B cell (primary cell): Measurements from ENCODE around the gene ATP8A2. TPM values are rescaled to one million over a fixed set of nuclear protein-coding genes. Genes with fewer than 3 reads are reported as not detected.

Experiments used
- ATAC-seq: fragments of 200-7000 bp; cut with Tn5 transposase; one replicate; pipeline ENCODE4 v1.10.0; 2021; ENCODE audit warnings: low read depth, mild to moderate bottlenecking, moderate number of reproducible peaks, moderate library complexity
- CTCF ChIA-PET: fragments of 350-600 bp; sonication (Branson Sonifier 250); formaldehyde crosslinking; loops from one replicate; lab custom pipeline; 2021; ENCODE audit warnings: antibody characterized with exemption, inconsistent platforms; lab: Charles Lee
- POLR2A ChIA-PET: fragments of 350-600 bp; sonication (Branson Sonifier 250); formaldehyde crosslinking; loops from one replicate; lab custom pipeline; 2021; ENCODE audit warnings: antibody characterized with exemption; lab: Charles Lee
- DNase-seq: peaks from one replicate; pipeline ENCODE4 v3.0.0; 2013
- H2AFZ ChIP-seq: 2 replicates; pipeline ENCODE4 v1.6.1; 2012; ENCODE audit warnings: mild to moderate bottlenecking, low read depth, low read length; ENCODE audit not compliant: insufficient read depth, poor library complexity, severe bottlenecking
- H3K27ac ChIP-seq, 2 donors: 1 replicate in 1 of 2; 2 replicates in 1 of 2; pipeline ENCODE4 v1.5.1; 2012 to 2013; ENCODE audit warnings: low read length in 2 of 2, mild to moderate bottlenecking in 2 of 2, moderate library complexity in 1 of 2
- H3K27me3 ChIP-seq, 4 experiments: fragments of 200-600 bp in 1 of 4; sonication (generic) in 1 of 4; replicated peaks in 1 of 4; 1 replicate in 2 of 4; 2 replicates in 2 of 4; pipeline versions ENCODE4 v1.6.1 to v1.7.0; 2013 to 2016; ENCODE audit warnings: low read length in 3 of 4, mild to moderate bottlenecking in 2 of 4, mixed read lengths in 1 of 4, moderate library complexity in 1 of 4; ENCODE audit not compliant: insufficient read depth in 4 of 4, control insufficient read depth in 3 of 4; ENCODE audit errors: control extremely low read depth in 1 of 4
- H3K36me3 ChIP-seq, 2 experiments: replicated peaks in 1 of 2; 1 replicate in 1 of 2; 2 replicates in 1 of 2; pipeline versions ENCODE4 v1.6.1 to v1.7.1; 2013; ENCODE audit warnings: low read length in 1 of 2; ENCODE audit not compliant: insufficient read depth in 2 of 2, control insufficient read depth in 1 of 2; ENCODE audit errors: control extremely low read depth in 1 of 2, extremely low read depth in 1 of 2
- H3K4me1 ChIP-seq, 2 donors: fragments of 200-600 bp in 1 of 2; sonication (generic) in 1 of 2; 1 replicate in 1 of 2; 2 replicates in 1 of 2; pipeline versions ENCODE4 v1.5.1 to v1.6.1; 2013 to 2017; ENCODE audit warnings: low read length in 2 of 2; ENCODE audit not compliant: control insufficient read depth in 2 of 2, insufficient read depth in 2 of 2
- H3K4me2 ChIP-seq: replicated peaks from 2 replicates; pipeline ENCODE3; 2012; ENCODE audit warnings: mild to moderate bottlenecking, low read depth, low read length; ENCODE audit not compliant: poor library complexity, severe bottlenecking
- H3K4me3 ChIP-seq, 5 experiments: fragments of 200-600 bp in 1 of 5; sonication (generic) in 1 of 5; 1 replicate in 3 of 5; 2 replicates in 2 of 5; pipeline versions ENCODE4 v1.5.1 to v1.7.0; 2011 to 2016; ENCODE audit warnings: low read length in 4 of 5, mild to moderate bottlenecking in 4 of 5, low read depth in 2 of 5, control low read depth in 1 of 5, moderate library complexity in 1 of 5; ENCODE audit not compliant: insufficient read depth in 1 of 5; ENCODE audit errors: control extremely low read depth in 1 of 5, extremely low read depth in 1 of 5
- H3K79me2 ChIP-seq: fragments of 200-600 bp; sonication (generic); one replicate; pipeline ENCODE4 v1.6.0; 2016; ENCODE audit warnings: low read length; ENCODE audit not compliant: control insufficient read depth, insufficient read depth
- H3K9ac ChIP-seq: fragments of 200-600 bp; sonication (generic); 2 replicates; pipeline ENCODE4 v1.6.1; 2017; ENCODE audit warnings: mild to moderate bottlenecking, low read length, moderate library complexity
- H3K9me3 ChIP-seq, 3 donors: one replicate each; pipeline versions ENCODE4 v1.6.1 to v1.7.1; 2013; ENCODE audit warnings: low read length in 2 of 3; ENCODE audit not compliant: control insufficient read depth in 2 of 3, insufficient read depth in 1 of 3; ENCODE audit errors: control extremely low read depth in 1 of 3
- H4K20me1 ChIP-seq: 2 replicates; pipeline ENCODE4 v1.6.0; 2012; ENCODE audit warnings: mild to moderate bottlenecking, low read length; ENCODE audit not compliant: insufficient read depth, control insufficient read depth, poor library complexity, severe bottlenecking
- H3K27ac Mint-ChIP-seq: one replicate; pipeline ENCODE4 v1.8.0; 2021; ENCODE audit warnings: mixed read lengths
- H3K27me3 Mint-ChIP-seq: one replicate; pipeline ENCODE4 v1.8.0; 2021; ENCODE audit warnings: mixed read lengths
- H3K4me1 Mint-ChIP-seq: one replicate; pipeline ENCODE4 v1.8.0; 2021; ENCODE audit warnings: mixed read lengths
- H3K4me3 Mint-ChIP-seq: one replicate; pipeline ENCODE4 v1.8.0; 2021; ENCODE audit warnings: mixed read lengths
- H3K9me3 Mint-ChIP-seq: one replicate; pipeline ENCODE4 v1.8.0; 2022; ENCODE audit warnings: mixed read lengths; ENCODE audit not compliant: insufficient read depth
- CTCF ChIP-seq: fragments of 200-600 bp; IDR thresholded peaks from one replicate; pipeline ENCODE4 v1.8.0; 2022; ENCODE audit warnings: antibody characterized with exemption, mild to moderate bottlenecking
- EZH2 ChIP-seq: IDR thresholded peaks from 2 replicates; pipeline ENCODE4 v1.6.1; 2012; ENCODE audit warnings: borderline replicate concordance, low read depth, mild to moderate bottlenecking, moderate library complexity, low read length; ENCODE audit not compliant: insufficient read depth, poor library complexity, severe bottlenecking
- WGBS: methylation state at CpG from one replicate; pipeline ENCODE4 v1.1.5; 2013; ENCODE audit warnings: missing lambda C conversion rate; ENCODE audit not compliant: insufficient coverage; 5-methylcytosine and 5-hydroxymethylcytosine counted together
- intact Hi-C: fragments of 100-400 bp; cut with micrococcal nuclease; formaldehyde crosslinking; loops from one replicate; pipeline ENCODE4 v1.10.0; 2022
- polyA plus RNA-seq: library from polyadenylated mRNA; depleted of rRNA; stranded (reverse); fragments of >200 nt; gene quantifications from 2 replicates; pipeline ENCODE4 v1.2.3, GENCODE V29; 2012
- total RNA-seq, 2 donors: library from RNA; stranded (reverse); fragments of 120-200 nt in 1 of 2; gene quantifications; 1 replicate in 1 of 2; 2 replicates in 1 of 2; pipeline versions ENCODE4 v1.2.3 to v1.2.4, GENCODE V29; 2013 to 2022

The ATP8A2 gene
- total and polyA plus RNA-seq, 2 donors (not counting 1 experiment from before 2014, with no cell fraction given): not detected

- ChIA-PET CTCF (no interaction called here), POLR2A (no interaction called here)
- Histone ChIP-seq H3K27me3 (no peaks in the 10 kb centered on the region), H3K4me2 (no peak overlapping the region), H3K4me3 (no peak overlapping the region), H3K9ac (no peak overlapping the region), H3K36me3 (no peaks in the 10 kb centered on the region), H3K9me3 (no peaks in the 10 kb centered on the region), H3K4me1 (no peaks in the 10 kb centered on the region), H3K79me2 (no peaks in the 10 kb centered on the region), H2AFZ (no peak overlapping the region), H4K20me1 (no peaks in the 10 kb centered on the region), H3K27ac (no peak overlapping the region)
- no peak overlapping the region for H3K27ac Mint-ChIP-seq
- H3K27me3 Mint-ChIP-seq: peaks cover 4% of the 10 kb centered on the region
- intact Hi-C loops: no loop called here
- TF ChIP-seq CTCF: no peak
- TF ChIP-seq EZH2: no peak
- no peak for ATAC-seq
- peaks cover 5% of the 10 kb centered on the region for H3K9me3 Mint-ChIP-seq
- WGBS: no CpG with 5 or more reads among the region's 6 CpGs
- H3K4me1 Mint-ChIP-seq: no peaks in the 10 kb centered on the region
- no peak overlapping the region for H3K4me3 Mint-ChIP-seq
- DNase-seq: no peak
Measured at GRCh38 chr13:25683662-25684370, 312.0 kb downstream of the ATP8A2 start.

- ATAC-seq (no peak), DNase-seq (no peak)
- Histone ChIP-seq H3K4me3 (no peak overlapping the region), H4K20me1 (no peaks in the 10 kb centered on the region), H3K79me2 (no peaks in the 10 kb centered on the region), H3K4me1 (no peaks in the 10 kb centered on the region), H2AFZ (no peak overlapping the region), H3K9ac (no peak overlapping the region), H3K9me3 (no peaks in the 10 kb centered on the region), H3K36me3 (no peaks in the 10 kb centered on the region), H3K27me3 (no peaks in the 10 kb centered on the region), H3K4me2 (no peak overlapping the region), H3K27ac (no peak overlapping the region)
- CTCF ChIA-PET: no interaction called here
- no peaks in the 10 kb centered on the region for H3K4me1 Mint-ChIP-seq
- peaks cover 4% of the 10 kb centered on the region for H3K27me3 Mint-ChIP-seq
- WGBS: no CpG with 5 or more reads among the region's 4 CpGs
- no peak overlapping the region for H3K27ac Mint-ChIP-seq
- intact Hi-C loops: no loop called here
- no peak overlapping the region for H3K4me3 Mint-ChIP-seq
- TF ChIP-seq EZH2: no peak
- peaks cover 5% of the 10 kb centered on the region for H3K9me3 Mint-ChIP-seq
- POLR2A ChIA-PET: no interaction called here
Measured at GRCh38 chr13:25684491-25684890, 312.7 kb downstream of the ATP8A2 start.
